ENCODE data around the gene NTRK3. TPM values are rescaled to one million over a fixed set of nuclear protein-coding genes. Genes with fewer than 3 reads are reported as not detected.

Gene NTRK3
- total and polyA plus RNA-seq, 12 donors = 0.45 to 5.6 (median 2.3) TPM

- no peaks in the 10 kb centered on the region for H3K4me1 ChIP-seq
- ATAC-seq (no peak), DNase-seq (no peak)
- no peak overlapping the region for H3K27ac ChIP-seq
- TF ChIP-seq, protein P1, sequence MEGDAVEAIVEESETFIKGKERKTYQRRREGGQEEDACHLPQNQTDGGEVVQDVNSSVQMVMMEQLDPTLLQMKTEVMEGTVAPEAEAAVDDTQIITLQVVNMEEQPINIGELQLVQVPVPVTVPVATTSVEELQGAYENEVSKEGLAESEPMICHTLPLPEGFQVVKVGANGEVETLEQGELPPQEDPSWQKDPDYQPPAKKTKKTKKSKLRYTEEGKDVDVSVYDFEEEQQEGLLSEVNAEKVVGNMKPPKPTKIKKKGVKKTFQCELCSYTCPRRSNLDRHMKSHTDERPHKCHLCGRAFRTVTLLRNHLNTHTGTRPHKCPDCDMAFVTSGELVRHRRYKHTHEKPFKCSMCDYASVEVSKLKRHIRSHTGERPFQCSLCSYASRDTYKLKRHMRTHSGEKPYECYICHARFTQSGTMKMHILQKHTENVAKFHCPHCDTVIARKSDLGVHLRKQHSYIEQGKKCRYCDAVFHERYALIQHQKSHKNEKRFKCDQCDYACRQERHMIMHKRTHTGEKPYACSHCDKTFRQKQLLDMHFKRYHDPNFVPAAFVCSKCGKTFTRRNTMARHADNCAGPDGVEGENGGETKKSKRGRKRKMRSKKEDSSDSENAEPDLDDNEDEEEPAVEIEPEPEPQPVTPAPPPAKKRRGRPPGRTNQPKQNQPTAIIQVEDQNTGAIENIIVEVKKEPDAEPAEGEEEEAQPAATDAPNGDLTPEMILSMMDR (IDR thresholded peaks at IDR 0.05) = no peak
- no peak overlapping the region for H3K4me3 ChIP-seq
- H3K36me3 ChIP-seq = no peaks in the 10 kb centered on the region
- intact Hi-C loops (cut with DNase I) = no loop called here
- peaks cover 0 to 10% (median 3%) of the 10 kb centered on the region in 7 donors for H3K27me3 ChIP-seq
- 78 to 84% methylated on average over 6 of the region's 6 CpGs for WGBS, 2 donors
- H3K9me3 ChIP-seq = no peaks in the 10 kb centered on the region
These were observed 138.5 kb downstream of the NTRK3 start for GRCh38 chr15:88118035-88118434.

GRCh38 chr15:88115486-88116152 lies 140.9 kb downstream of the NTRK3 start:
- Histone ChIP-seq H3K27me3 (peaks cover 0 to 18% (median 5%) of the 10 kb centered on the region in 7 donors), H3K27ac (no peak overlapping the region), H3K9me3 (no peaks in the 10 kb centered on the region), H3K4me1 (no peaks in the 10 kb centered on the region), H3K4me3 (no peak overlapping the region), H3K36me3 (no peaks in the 10 kb centered on the region)
- TF ChIP-seq, protein P1 (IDR thresholded peaks at IDR 0.05) = no peak
- ATAC-seq (peak in 1 of 8 donors; percentile 20), DNase-seq (no peak)
- intact Hi-C loops (cut with DNase I) = no loop called here
- 47 to 59% methylated on average over 12 of the region's 12 CpGs for whole genome bisulfite sequencing, 2 donors

DNA sequence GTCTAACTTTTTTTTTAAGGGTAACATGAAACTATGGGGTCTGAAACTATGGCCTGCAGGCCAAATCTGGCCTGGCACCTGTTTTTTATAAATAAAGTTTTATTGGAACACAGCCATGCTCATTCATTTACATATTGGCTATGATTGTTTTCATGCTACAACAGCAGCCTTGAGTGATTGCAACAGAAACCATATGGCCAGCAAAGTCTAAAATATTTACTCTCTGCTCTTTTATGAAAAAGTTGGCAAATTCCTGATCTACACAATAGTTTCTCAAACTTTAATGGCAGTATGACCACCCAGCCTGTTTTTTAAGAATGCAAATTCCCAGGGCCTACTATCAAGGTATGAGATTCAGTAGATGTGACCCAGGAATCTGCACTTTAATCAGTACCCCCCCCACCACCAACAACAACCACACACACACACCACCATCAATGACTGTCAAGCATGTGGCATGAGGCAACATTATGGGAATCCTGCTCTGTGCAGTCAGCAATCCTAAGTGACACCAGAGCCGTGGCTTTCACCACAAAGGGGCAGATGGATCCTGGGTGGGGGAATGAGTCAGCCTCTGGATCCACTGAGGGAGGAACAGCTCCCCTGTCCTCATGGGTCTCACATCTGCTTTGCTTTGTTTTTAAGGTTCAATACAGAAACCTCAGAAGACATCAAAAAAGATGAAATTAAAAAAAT lies 142.8 kb downstream of the NTRK3 start:
- 41 to 56% methylated on average over 1 of the region's 1 CpG for WGBS, 2 donors

DNA sequence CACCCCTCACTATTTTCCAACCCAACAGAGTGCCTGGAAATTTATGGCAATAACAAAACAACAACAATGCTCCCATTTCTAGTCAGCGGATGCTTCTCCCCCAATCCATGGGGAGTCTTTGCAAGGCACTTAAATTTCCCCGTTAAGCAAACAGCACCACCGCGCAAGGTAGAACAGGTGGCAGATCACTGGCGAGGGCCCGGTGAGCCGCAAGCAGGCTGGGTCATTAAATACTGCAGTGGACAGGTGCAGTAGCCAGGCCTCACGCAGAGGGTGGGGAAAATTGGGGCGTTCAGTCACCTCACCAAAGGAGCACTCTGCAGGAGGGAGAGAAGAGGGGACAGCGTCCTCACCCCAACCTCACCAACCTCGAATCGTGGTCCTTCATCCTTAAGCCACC lies 147.5 kb downstream of the NTRK3 start:
- Histone ChIP-seq H3K27me3 (peaks cover 0 to 12% (median 0%) of the 10 kb centered on the region in 7 donors), H3K4me1 (no peaks in the 10 kb centered on the region), H3K36me3 (no peaks in the 10 kb centered on the region), H3K27ac (no peak overlapping the region), H3K4me3 (no peak overlapping the region), H3K9me3 (no peaks in the 10 kb centered on the region)
- DNase-seq (no peak), ATAC-seq (no peak)
- TF ChIP-seq, protein P1 (IDR thresholded peaks at IDR 0.05) = no peak
- intact Hi-C loops (cut with DNase I) = no loop called here
- whole genome bisulfite sequencing, 2 donors = 81 to 83% methylated on average over 12 of the region's 12 CpGs

More for the DNA sequence above, 142.8 kb downstream of the NTRK3 start:
- no peak for DNase-seq
- no peak overlapping the region for H3K4me3 ChIP-seq
- no peaks in the 10 kb centered on the region for H3K9me3 ChIP-seq
- intact Hi-C loops (cut with DNase I) = no loop called here
- no peaks in the 10 kb centered on the region for H3K36me3 ChIP-seq
- no peak overlapping the region for H3K27ac ChIP-seq
- TF ChIP-seq, protein P1 (IDR thresholded peaks at IDR 0.05) = no peak
- H3K27me3 ChIP-seq = peaks cover 0 to 22% (median 0%) of the 10 kb centered on the region in 7 donors
- no peaks in the 10 kb centered on the region for H3K4me1 ChIP-seq
- no peak for ATAC-seq
